Measurements from ENCODE around the gene VSIG10.
"Not testable (repeated sequence)": the region's sequence is repeated elsewhere in the genome, so short reads cannot be mapped to it uniquely, and the experiment has no call there.

Gene VSIG10, protein sequence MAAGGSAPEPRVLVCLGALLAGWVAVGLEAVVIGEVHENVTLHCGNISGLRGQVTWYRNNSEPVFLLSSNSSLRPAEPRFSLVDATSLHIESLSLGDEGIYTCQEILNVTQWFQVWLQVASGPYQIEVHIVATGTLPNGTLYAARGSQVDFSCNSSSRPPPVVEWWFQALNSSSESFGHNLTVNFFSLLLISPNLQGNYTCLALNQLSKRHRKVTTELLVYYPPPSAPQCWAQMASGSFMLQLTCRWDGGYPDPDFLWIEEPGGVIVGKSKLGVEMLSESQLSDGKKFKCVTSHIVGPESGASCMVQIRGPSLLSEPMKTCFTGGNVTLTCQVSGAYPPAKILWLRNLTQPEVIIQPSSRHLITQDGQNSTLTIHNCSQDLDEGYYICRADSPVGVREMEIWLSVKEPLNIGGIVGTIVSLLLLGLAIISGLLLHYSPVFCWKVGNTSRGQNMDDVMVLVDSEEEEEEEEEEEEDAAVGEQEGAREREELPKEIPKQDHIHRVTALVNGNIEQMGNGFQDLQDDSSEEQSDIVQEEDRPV

DNA sequence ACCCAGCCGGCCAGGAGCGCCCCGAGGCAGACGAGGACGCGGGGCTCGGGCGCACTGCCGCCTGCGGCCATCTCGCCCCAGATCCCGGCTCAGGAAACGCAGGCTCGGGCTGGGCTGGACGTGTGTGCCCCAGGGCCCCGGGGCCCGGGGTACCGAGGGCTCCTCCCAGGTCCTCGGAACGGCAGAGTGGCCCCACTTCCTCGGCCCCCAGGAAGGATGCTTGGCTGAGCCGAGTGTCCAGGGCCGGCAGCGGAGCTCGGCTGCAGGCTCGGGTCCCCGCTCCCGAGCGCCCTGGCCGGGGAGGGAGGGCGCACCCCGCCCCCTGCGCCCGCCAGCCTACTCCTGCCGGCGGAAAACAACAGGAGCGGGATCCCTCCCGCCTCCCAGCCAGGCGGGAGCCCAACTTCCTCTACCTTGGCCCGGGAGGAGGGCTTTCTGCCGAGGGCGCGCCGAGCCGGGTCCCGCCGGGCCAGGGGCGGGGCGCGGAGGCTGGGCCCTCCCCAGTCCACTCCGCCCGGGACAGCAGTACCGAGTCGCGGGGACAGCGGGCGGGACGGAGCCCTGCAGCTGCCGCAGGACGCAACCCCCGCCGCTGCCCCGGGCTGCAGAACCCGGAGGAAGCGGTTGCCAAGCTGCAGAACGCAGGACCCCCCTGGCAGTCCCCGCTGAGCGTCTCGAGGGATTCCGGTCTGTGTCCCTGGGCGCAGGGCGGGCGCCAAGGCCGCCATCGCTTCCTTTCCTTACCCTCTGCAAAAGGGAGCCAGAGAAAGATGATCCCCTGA lies at the start of gene VSIG10:
Gene VSIG10, minus strand, starts transcription at position 411 of the 782 bp plus-strand sequence. Its CDS starts 340 bp downstream, at position 71.
- peak; percentile 81 for DNase-seq (ENCODE audit: low read depth)

DNA sequence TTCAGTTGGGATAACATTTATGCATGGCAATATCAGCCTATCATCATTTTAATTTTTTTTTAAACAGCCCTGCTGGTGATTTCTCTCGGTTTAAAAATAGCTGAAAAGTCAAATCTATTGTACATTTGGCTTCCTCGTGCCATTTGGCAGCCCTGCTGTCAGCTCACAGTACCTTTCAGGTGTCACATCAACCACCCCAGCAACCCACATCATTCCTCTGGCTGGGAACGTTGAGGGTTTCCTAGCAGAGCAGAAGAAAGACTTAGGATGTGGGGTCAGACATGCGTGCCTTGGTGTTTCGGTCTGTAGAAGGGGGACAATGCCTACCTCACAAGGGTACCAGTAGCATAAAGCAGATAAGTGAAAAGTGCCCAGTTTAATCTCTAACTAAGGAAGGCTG lies 47.9 kb upstream of the VSIG10 start:
- no peak for DNase-seq (ENCODE audit: low read depth)

DNA sequence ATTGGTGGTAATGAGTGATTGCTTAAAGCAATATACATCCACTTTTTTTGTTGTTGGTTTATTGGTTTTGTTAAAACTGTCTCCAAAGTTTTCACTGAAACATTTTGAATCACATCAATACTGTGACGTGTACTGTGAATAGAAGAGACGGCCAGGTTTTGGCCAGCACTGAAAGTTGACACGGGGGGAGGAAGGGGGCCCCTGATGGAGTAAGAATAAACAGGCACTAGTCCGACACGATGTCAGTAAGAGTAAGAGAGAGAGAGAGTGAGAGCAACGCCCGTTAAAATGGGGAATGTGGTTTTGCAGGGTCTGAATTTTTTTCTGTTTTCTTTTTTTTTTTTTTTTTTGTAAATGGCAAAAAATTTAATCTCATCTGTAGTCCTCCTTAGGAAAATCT lies 46.8 kb upstream of the VSIG10 start:
- DNase-seq (ENCODE audit: low read depth) = no peak

DNA sequence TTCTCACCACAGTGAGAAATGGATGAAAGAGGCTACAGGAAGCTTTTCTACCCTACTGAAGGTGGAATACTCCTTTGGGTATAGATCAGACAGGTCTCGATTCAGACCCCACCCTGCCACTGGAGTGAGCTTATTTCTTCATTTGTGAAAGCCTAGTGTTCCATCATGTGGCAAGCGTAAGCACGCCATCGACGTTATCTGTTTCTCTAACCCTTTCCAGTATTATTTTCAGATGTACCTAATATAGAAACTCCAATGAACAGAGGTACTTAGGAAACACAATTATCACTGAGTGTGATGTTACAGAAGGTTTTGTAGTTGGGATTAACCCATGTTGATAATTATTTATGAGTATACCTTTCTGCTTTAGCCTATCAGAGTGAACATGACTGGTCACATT lies 44.5 kb upstream of the VSIG10 start:
- no peak for DNase-seq (ENCODE audit: low read depth)

DNA sequence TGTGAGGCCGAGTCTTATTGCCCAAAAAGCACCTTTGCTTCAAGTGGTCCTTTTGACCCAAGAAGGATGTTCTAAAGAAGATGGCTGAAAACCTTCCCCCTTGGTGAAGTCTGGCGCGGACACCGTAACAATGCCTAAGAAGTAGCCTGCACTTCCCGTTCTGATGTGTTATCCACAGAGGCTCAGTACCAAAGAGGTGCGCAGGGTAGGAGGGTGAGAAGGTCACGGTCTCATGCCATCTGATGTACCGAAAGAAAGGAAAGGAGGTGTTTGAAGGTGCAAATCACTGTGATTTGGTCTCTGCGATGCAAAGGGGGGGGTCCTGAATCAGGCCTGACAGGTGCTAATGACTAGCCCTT lies 42.0 kb upstream of the VSIG10 start:
- DNase-seq (ENCODE audit: low read depth) = no peak

DNA sequence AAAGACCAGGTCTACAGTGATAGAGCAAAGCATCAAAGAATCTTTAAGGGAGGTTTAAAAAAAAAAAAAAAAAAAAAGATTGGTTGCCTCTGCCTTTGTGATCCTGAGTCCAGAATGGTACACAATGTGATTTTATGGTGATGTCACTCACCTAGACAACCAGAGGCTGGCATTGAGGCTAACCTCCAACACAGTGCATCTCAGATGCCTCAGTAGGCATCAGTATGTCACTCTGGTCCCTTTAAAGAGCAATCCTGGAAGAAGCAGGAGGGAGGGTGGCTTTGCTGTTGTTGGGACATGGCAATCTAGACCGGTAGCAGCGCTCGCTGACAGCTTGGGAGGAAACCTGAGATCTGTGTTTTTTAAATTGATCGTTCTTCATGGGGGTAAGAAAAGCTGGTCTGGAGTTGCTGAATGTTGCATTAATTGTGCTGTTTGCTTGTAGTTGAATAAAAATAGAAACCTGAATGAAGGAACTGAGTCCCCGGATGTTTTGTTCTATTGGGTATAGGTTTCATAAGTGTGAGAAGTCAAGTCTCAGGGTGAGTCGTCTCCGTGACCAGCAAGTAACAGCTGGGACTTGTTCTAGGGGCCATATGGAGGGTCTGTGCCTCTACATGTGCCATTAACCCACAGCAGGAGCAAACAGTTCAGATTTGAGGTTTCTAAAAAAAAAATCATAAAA lies 41.4 kb upstream of the VSIG10 start:
- no peak for DNase-seq (ENCODE audit: low read depth)

DNA sequence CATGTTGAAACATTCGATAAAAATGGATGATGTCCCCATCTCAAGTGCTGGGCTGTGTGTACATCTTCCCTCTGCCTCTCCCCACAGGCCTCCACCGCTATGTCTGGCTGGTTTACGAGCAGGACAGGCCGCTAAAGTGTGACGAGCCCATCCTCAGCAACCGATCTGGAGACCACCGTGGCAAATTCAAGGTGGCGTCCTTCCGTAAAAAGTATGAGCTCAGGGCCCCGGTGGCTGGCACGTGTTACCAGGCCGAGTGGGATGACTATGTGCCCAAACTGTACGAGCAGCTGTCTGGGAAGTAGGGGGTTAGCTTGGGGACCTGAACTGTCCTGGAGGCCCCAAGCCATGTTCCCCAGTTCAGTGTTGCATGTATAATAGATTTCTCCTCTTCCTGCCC lies 40.7 kb upstream of the VSIG10 start:
- no peak for DNase-seq (ENCODE audit: low read depth)

DNA sequence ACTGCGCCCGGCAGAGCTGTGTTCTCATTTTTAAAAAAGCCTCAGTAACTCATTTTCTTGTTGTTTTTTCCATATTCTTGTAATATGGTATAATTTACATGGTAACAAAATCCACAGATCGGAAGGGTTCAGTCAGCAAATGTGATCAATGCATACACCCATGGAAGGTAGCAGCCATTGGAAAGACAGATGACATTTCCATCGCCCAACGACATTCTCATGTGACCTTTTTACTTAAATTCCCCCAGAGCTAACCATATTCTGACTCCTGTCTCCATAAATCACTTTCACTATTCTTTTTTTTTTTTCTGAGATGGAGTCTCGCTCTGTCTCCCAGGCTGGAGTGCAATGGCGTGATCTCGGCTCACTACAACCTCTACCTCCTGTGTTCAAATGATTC lies 37.0 kb upstream of the VSIG10 start:
- no peak for DNase-seq (ENCODE audit: low read depth)

DNA sequence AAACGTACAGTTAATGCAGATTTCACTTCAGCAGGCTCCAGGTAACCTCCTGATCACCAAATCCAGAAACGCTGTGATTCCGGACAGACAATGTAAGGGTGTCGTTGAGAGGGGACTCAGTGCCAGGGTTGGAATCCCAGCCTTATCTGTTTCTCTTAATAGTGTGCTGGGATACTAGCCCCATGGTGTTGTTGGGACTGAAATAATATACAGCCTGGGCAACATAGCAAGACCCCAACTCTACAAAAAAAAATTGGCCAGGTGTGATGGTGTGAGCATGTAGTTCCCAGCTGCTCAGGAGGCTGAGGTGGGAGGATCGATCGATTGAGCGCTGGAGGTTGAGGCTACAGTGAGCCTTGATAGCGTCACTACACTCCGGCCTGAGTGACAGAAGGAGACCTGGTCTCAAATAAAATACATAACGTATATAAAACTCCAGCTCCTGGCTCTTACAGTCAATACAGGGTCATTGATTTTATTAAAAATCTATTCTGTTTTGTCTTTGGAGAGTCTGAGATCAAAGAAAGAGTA lies 33.4 kb upstream of the VSIG10 start:
- no peak for DNase-seq (ENCODE audit: low read depth)

DNA sequence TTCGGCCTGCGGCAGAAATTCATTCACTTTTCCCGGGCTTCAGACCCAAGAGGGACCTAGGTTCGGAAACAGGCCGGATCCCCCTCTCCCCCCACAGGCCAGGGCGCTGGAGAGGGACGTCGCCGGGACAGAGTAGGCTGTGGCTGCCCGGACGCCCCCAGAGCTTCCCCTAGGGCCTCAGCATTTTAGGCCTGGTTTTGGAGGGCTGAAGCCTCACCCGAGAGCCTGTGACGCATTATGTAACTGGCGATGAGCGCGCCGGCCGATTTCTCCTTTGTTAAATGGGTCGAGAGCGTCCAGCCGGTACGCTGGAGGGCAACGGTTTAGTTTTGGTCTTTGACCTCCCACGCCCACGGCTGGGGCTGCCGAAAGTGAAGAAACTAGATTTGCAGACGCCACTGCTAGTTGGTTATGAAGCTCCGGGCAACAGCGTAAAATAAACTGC lies 32.8 kb upstream of the VSIG10 start:
- DNase-seq (ENCODE audit: low read depth) = peak; percentile 65

DNA sequence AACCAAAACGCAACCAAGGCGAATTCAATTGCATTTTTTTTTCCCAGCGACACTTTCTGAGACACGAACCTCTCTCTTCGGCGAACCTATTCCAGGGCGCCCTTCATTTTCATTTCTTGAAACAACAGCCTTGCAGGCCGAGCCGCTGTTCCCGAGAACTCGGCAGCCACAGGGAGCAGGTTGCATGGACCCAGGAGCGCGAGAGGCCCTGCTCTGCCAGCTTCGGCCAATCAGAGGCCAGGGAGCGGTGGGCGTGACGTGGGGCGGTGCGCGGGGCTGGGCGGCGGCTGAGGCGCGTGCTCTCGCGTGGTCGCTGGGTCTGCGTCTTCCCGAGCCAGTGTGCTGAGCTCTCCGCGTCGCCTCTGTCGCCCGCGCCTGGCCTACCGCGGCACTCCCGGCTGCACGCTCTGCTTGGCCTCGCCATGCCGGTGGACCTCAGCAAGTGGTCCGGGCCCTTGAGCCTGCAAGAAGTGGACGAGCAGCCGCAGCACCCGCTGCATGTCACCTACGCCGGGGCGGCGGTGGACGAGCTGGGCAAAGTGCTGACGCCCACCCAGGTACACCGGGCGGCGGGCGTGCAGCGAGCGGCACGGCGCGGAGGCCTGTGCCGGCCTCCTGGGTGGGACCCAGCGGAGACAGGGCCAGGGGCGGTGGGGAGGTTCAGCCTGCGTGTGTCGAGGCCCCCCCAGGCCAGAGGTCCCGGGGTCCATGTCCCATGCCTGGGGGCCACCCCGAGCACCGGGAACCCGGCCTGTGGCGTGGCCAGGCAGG lies 32.2 kb upstream of the VSIG10 start, which contains the start of gene PEBP1:
Gene PEBP1, plus strand, starts transcription at position 337 of the 771 bp plus-strand sequence. Its CDS starts 86 bp downstream, at position 423.
- DNase-seq (ENCODE audit: low read depth) = peak; percentile 87

DNA sequence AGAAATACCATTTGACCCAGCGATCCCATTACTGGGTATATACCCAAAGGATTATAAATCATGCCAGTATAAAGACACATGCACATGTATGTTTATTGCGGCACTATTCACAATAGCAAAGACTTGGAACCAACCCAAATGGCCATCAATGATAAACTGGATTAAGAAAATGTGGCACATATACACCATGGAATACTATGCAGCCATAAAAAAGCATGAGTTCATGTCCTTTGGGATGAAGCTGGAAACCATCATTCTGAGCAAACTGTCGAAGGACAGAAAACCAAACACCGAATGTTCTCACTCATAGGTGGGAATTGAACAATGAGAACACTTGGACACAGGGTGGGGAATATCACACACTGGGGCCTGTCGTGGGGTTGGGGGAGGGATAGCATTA lies 25.6 kb upstream of the VSIG10 start:
- DNase-seq (ENCODE audit: low read depth) = not testable (repeated sequence)

DNA sequence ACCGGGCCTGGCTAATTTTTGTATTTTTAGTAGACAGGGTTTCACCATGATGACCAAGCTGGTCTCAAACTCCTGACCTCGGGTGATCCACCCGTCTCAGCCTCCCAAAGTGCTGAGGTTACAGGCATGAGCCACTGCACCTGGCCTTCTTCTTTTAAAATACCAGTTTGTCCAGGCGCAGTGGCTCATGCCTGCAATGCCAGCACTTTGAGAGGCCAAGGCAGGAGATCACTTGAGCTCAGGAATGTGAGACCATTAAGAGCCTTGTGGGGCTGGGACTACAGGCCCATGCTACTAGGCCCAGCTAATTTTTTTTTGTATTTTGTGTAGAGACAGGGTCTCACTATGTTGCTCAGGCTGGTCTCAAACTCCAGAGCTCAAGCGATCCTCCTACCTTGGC lies 24.1 kb upstream of the VSIG10 start:
- DNase-seq (ENCODE audit: low read depth) = no peak

DNA sequence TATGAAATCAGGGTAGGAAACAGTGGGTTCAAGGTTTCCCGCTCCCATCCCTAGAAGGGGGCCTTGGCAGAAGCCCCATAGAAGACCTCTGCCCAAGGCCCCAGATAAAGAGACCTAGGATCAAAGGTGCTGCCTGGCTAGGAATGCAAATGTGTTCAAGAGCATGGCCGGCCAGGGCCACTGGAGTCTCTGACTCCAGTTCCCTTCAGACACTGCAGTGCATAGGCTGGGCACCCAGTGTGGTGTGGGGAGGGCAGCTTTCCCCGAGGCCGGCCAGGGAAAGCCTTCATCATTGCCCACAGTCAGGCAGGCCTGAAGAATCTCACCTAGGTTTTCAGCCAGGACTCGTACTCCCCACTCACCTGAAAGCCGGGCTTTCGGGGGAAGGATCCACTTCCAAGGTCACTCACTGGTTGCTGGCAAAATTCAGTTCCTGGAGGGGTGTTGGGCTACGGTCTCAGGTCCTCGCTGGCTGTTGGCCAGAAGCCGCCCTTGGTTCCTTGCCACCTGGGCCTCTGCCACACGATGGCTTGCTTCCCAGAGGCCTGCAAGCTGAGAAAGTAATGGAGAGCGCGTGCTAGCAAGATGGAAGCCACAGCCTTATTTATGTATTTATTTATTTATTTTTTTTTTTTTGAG lies 22.4 kb upstream of the VSIG10 start:
- no peak for DNase-seq (ENCODE audit: low read depth)

DNA sequence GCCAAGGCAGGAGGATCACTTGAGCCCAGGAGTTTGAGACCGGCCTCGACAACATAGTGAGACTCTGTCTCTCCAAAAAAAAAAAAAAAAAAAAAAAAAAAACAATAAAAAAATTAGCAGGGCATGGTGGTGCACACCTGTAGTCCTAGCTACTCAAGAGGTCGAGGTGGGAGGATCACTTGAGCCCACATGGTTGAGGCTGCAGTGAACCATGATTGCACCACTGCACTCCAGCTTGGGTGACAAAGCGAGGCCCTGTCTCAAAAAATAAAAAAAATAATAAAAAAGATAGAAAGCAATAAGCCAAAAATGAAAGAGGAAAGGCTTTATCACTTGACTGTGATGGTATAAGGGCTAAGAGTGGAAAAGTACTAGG lies 21.9 kb upstream of the VSIG10 start:
- DNase-seq (ENCODE audit: low read depth) = no peak

DNA sequence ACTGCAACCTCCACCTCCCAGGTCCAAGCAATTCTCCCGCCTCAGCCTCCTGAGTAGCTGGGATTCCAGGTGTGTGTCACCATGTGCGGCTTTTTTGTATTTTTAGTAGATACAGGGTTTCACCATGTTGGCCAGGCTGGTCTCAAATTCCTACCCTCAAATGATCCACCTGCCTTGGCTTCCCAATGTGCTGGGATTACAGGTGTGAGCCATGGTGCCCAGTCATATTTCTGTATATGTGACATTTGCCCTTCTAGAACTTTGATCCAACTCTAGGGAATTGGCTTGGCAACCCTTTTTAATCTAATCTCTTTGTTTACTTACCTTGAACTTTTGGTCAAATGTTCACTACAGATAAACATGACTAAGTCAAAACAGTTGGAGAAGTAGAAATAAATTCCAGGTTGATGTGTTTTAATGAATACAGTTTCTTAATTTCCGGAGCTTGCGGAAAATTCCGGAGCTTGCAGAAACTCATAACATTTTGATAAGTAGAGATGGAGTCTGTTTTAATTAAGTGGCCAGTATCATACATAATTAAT lies 20.6 kb upstream of the VSIG10 start:
- DNase-seq (ENCODE audit: low read depth) = no peak

DNA sequence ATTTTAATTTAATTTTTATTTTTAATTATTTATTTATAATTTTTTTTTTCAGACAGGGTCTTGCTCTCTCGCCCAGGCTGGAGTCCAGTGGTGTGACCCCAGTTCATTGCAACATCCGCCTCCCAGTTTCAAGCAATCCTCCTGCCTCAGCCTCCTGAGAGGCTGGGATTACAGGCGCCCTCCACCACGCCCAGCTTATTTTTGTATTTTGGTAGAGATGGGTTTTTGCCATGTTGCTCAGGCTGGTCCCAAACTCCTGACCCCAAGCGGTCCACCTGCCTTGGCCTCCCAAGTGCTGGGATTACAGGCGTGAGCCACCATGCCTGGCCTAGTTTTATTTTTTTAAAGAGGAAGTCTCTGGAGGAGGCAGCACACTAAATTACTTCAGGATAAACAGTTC lies 18.5 kb upstream of the VSIG10 start:
- no peak for DNase-seq (ENCODE audit: low read depth)

DNA sequence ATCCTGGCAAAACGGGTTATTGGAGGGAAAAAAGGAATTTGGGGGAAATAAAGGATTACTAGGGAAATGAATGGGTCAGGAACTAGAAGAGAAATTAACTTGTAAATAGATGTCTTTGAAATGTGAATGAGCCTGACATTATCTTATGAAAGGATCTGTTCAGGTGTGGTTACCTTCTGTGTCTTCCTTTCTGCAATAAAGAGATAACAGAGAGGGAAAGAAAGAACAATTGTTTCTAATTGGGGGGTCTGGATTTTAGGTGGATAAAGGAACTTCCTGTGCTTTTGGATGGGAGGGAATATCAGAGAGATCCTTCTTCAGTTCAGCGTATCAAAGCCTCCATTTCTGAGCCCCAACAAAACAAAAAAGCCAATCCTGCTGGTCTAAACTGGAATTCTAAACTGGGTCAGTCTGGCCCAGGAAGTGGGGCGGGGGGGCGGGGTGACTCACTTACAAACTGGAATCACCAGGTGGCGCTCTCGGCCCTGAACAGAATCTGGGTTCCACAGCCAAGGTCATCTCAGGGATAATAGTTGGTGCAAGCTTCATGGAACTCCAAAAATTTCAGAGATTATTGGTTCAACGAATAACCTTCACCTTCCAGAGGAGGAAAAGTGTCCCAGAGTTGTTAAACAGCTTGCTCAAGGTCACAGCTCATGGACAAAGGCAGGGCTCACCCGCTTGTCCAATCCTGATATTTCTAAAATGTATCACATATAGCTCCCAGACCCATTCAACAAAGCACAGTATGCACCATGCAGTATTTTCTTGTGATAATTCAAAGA lies 17.0 kb upstream of the VSIG10 start:
- DNase-seq (ENCODE audit: low read depth) = peak; percentile 81

DNA sequence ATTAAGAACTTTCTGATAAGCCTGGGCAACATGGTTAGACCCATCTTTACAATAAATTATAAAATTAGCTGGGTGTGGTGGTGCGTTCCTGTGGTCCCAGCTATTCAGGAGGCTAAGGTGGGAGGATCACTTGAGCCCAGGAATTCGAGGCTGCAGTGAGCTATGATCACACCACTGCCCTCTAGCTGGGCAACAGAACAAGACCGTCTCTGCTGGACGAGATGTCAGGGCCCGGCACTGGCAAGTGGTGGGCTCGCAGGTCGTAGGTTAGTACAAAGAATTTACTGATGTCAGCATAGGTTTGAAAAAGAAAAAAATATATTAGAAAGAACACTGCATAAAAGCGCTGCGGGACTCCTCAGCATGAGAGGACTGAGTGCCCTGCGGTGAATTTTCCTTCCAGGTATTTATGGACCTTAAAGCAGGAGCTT lies 15.7 kb upstream of the VSIG10 start:
- no peak for DNase-seq (ENCODE audit: low read depth)

DNA sequence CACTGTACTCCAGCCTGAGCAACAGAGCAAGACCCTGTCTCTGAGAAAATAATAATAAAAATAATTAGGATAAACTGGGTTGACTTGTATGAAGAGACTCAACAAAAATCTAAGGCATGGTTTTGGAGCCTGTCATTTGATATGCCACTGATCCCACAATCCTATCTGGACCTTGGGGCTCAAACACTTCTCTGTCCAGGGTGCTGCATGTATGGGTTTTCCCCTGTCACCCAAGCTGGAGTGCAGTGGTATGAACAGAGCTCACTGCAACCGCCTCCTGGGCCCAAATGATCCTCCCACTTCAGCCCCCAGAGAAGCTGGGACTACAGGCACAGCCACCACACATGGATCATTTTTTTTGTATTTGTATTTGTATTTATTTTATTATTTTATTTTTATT lies 5.3 kb upstream of the VSIG10 start:
- no peak for DNase-seq (ENCODE audit: low read depth)

All from ELR (cell line).